HepG2 (cell line): ENCODE measurements around the gene VWA5B1.

Source experiments
- CEBPB ChIP-seq: IDR thresholded peaks from 2 replicates; pipeline ENCODE4 v1.6.1; 2011; ENCODE audit warnings: low read depth, low read length, improper control_type of control experiment, borderline replicate concordance
- EP300 ChIP-seq, 3 experiments: sonication (generic) in 1 of 3; formaldehyde crosslinking in 1 of 3; IDR thresholded peaks; 2 replicates each; pipeline versions ENCODE4 v1.5.1 to v1.6.1; 2011 to 2020; ENCODE audit warnings: low read depth in 2 of 3, low read length in 2 of 3, borderline replicate concordance in 1 of 3, improper control_type of control experiment in 1 of 3, mild to moderate bottlenecking in 1 of 3, missing genetic modification reagents in 1 of 3, moderate library complexity in 1 of 3
- MAZ ChIP-seq, 2 experiments: sonication (generic) in 1 of 2; formaldehyde crosslinking in 1 of 2; IDR thresholded peaks; 2 replicates each; pipeline versions ENCODE4 v1.5.0 to v1.6.1; 2012 to 2020; ENCODE audit warnings: low read depth in 2 of 2, mild to moderate bottlenecking in 2 of 2, borderline replicate concordance in 1 of 2, improper control_type of control experiment in 1 of 2, low read length in 1 of 2, missing genetic modification reagents in 1 of 2, moderate library complexity in 1 of 2
- SIN3A ChIP-seq: IDR thresholded peaks from 2 replicates; pipeline ENCODE4 v1.6.1; 2011; ENCODE audit warnings: low read depth, mild to moderate bottlenecking, control low read depth, low read length, borderline replicate concordance

- TF ChIP-seq CEBPB = no peak
- TF ChIP-seq EP300 (IDR thresholded peaks at IDR 0.05; ENCODE audit: low read depth in 2 of 2, low read length in 2 of 2) = no peak
- TF ChIP-seq EP300 (CRISPR knock-in tag; IDR thresholded peaks at IDR 0.05; ENCODE audit: borderline replicate concordance) = no peak
- TF ChIP-seq SIN3A = no peak
- no peak for TF ChIP-seq MAZ (IDR thresholded peaks at IDR 0.05; ENCODE audit: borderline replicate concordance, low read depth, low read length)
- TF ChIP-seq MAZ (CRISPR knock-in tag; IDR thresholded peaks at IDR 0.05; ENCODE audit: low read depth) = no peak
Measured at GRCh38 chr1:20398744-20399143, 108.1 kb downstream of the VWA5B1 start.
